ENCODE data around the gene MACROD2.

MACROD2 gene

GRCh38 chr20:14589383-14589782 lies 594.1 kb downstream of the MACROD2 start:
- no peak for DNase-seq (ENCODE audit: low spot score)

GRCh38 chr20:14595051-14595450 lies 599.7 kb downstream of the MACROD2 start:
- no peak for DNase-seq (ENCODE audit: low spot score)

- DNase-seq (ENCODE audit: low spot score) = no peak
Observed at GRCh38 chr20:14597206-14597715, 601.9 kb downstream of the MACROD2 start.

DNA sequence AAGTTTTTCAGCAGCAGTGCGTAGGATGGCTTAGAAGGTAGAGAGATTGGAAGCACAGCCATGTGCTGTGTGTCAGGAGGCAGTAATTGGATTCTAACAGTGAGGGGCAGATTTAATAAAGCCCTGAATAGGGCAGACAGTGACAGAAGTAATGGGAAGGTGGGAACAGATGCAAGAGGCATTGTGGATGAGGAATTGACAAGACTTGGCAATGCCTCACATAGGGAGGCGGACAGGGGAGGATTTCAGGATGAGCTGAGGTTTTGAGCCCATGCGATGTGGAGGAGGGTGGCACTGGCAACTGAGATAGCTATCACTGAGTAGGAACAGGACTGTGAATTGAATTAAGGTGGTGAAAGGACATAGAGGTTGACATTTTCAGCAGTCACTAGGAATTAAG lies 604.3 kb downstream of the MACROD2 start:
- DNase-seq (ENCODE audit: low spot score) = no peak

DNA sequence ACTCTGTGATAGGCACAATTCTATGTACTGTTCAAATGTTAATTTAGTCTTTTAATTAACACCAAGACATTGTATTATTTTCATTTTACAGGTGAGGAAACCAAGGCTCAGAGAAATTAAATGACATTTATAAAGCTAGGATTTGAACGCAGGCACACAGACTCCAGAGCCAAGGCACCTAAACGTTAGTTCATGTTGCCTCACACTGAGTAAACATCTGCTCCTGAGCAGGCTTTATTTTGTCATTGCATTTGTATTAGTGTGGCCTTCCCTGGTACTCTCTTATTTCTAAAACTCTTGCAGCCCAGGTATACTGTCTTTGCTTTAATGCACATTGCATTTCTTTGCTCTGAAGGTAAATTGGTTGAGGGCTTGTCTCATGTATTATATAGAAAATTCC lies 605.2 kb downstream of the MACROD2 start:
- DNase-seq (ENCODE audit: low spot score) = no peak

DNA sequence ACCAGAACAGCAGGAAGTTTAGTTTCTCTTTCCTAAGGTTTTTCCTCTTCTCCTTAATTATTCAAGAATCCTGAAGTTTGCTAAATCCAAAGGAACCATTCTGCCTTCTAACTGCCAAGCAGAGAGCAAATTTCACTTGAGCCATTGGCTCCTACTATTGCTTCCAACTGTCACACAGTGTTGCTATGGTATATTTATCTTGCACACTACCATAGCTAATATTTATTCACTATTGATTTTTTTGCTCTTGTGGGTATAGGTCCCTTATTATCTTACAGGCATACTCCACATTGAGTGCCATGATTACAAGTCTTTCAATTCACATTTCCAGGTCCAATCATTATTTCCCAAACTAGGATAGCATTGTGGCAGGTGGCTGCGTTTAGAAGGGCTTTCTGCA lies 608.8 kb downstream of the MACROD2 start:
- no peak for DNase-seq (ENCODE audit: low spot score)

DNA sequence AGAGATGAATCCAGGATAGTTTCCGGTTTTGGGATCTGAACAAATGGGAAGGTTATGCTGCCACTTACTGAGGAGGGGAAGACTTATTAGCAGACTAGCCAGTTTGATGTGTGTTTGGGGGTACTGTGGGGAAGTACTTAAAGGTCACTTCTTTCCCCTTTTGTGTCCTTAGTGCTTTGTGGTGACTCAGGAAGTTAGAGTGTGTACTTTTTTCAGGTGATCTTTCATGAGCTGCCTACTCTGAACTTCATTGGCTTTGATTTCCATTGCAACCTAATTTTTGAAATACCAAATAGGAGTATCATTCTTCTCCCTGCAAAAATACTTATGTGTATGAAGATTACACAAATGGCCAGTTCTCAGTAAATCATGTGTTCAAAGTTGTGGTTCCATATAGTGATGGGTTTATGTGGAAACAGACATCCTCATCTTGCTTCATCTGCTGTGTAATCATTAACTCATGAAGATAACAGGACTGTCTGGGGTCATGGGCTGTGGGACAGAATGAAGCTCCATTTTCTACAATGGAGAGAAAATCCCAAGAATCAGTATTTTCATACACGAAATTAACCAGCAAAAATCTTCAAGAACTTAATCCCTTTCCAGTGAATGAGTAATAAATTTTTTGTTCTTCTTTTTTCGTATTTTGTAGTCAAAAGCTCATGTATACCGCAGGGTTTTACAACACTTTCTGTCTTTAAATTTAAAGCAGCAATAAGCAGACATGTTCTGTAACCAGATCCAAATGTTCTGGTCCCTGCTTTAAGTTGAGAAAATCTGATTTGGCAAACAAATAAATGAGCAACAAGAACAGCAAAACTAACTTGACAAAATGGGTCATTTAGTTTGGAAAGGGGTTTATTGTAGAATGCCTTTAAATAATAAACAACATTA lies 614.3 kb downstream of the MACROD2 start:
- DNase-seq (ENCODE audit: low spot score) = no peak

GRCh38 chr20:14611479-14611878 lies 616.2 kb downstream of the MACROD2 start:
- no peak for DNase-seq (ENCODE audit: low spot score)

DNA sequence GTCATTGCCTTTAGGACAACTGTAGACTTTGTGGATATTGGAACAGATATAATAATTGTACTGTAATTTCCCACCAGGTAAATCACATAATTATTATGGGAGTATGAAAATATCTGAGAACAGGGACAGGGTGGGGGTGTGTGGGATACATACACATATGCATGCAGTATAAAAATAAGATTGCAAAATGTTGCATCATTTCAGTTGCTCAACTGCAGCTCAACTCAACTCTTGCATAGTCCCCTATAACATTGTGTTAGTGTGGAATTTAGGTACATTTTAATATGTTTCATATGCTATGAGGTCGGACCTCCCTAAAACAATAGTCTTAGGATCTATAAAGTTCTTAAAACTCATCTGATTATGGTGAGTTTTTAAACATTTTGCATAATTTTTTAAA lies 617.1 kb downstream of the MACROD2 start:
- no peak for DNase-seq (ENCODE audit: low spot score)

DNA sequence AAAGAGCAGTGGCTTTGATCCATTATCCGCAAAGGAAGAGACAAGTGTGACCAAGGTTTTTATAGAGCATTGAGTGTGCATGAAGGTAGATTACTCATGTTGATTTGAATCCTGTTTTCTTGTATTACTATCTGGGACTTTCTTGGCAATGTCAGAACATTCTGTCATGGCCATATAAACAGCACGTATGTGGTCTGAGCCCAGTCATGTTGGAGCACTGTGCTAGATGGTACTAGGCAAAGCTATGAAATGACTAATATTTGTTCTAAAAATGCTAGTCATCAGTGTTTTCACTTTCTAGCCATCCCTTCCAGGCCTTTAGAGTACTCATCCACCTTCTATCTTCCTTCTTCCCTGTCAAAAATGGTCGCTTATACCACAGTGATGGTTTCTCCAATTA lies 620.7 kb downstream of the MACROD2 start:
- DNase-seq (ENCODE audit: low spot score) = no peak

- no peak for DNase-seq (ENCODE audit: low spot score)
Observed at GRCh38 chr20:14617123-14617522, 621.8 kb downstream of the MACROD2 start.

GRCh38 chr20:14619411-14619810 lies 624.1 kb downstream of the MACROD2 start:
- no peak for DNase-seq (ENCODE audit: low spot score)

DNA sequence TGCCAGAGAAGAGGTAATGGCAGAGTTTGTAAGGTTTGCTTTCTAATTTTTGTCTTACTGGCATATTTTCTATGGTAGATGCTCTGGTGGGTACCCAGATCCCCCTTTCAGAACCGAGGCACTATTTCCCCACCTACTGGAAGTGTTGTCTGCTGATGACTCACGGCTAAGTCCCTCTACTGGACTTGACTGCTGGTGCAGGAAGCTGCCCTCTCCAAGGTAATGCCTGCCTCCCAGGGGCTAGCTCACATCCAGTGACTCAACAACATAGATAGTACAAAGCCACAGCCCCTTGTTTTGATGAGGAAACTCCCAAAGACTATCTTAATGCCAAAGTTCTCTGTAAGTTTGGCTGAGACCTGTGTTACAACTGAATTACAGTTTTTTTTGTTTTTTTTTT lies 627.5 kb downstream of the MACROD2 start:
- DNase-seq (ENCODE audit: low spot score) = no peak

GRCh38 chr20:14631011-14631410 lies 635.7 kb downstream of the MACROD2 start:
- no peak for DNase-seq (ENCODE audit: low spot score)

DNA sequence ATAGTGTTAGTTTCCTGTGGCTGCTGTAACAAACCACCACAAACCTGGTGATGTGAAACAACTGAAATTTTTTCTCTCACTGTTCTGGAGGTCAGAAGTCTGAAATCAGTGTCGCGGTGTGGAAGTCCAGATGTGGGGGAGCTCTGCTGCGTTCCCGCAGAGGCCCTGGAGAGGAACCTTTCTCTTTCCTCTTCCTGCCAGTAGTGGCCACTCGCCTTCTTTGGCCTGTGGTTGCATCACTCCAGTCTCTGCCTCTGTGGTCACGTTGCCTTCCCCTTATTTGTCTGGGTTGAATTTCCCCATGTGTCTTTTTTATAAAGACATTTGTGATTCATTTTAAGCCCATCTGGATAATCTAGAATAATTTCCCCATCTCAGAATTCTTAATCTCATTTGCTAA lies 637.6 kb downstream of the MACROD2 start:
- no peak for DNase-seq (ENCODE audit: low spot score)

DNA sequence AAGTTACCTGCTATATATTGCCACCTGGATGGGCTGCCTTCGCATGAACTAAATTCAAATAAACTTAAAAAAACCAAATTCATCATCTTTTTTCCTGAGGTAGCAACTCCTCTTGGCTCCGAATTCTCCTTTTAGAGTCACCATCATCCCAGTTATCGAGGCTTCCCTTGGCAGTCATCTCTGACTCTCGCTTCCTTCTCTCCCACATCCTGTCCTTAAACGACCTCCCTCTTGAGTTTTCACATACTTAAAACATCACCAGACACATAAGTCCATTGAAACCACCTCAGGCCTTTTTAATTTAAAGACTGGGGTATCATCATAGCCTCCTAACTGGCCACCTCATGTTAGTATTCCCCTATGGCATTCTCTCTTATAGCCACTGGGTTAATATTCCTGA lies 638.2 kb downstream of the MACROD2 start:
- DNase-seq (ENCODE audit: low spot score) = no peak

DNA sequence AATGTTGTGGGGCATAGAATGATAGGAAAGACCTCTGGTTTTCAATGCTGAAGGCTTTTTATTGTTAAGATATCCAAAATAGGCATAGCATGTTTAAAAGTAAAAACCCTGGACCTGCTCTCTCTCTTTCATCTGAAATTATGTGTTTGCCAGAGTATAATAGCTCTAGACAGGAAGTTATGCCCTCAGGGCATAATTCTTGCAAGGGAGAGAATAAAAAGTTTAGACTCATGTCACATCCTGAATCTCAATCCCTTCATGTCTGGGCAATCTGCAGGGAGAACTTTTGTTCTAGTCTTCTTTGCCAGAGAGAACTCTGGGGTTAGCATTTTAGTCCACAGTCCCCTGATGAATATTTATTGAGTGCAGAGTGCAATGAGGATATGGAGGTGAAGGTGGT lies 639.3 kb downstream of the MACROD2 start:
- no peak for DNase-seq (ENCODE audit: low spot score)

GRCh38 chr20:14637441-14637840 lies 642.1 kb downstream of the MACROD2 start:
- DNase-seq (ENCODE audit: low spot score) = no peak

DNA sequence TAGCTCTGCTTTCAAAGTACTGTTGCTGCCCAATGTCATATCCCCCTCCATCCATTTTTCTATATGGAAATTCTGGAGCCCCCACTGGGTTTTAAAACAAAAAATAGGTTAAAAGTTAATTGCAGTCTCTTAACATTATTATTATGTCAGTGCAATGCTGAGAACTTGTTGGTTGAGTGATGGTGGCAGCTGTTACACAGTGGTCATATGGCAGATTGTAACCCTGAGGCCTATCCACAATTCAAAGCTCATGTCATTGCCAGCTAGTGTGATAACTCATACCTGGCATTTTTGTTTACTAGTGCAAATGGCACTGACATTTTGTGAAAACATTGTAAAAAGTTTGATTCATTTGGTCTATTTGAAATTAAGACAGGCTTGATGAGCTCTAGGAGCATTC lies 647.8 kb downstream of the MACROD2 start:
- no peak for DNase-seq (ENCODE audit: low spot score)

DNA sequence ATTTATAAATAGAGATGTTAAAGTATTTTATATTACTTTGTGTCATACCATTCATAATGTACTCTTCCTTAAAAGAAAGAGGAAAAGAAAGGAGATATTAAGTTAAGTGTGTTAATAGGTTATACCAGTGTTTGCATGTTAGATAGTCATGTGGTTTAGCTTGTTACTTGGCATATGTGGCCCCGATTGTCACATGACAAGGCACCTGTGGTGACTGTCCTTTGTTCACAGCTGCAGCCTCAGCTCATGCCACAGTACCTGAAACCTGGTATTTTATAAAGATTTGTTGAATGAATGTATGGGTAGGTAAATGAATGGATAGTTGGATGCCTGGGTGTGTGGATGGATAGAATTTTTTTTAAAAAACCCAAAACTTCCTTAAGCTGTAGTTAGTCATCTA lies 648.2 kb downstream of the MACROD2 start:
- DNase-seq (ENCODE audit: low spot score) = no peak

GRCh38 chr20:14644306-14645097 lies 649.2 kb downstream of the MACROD2 start:
- DNase-seq (ENCODE audit: low spot score) = no peak

DNA sequence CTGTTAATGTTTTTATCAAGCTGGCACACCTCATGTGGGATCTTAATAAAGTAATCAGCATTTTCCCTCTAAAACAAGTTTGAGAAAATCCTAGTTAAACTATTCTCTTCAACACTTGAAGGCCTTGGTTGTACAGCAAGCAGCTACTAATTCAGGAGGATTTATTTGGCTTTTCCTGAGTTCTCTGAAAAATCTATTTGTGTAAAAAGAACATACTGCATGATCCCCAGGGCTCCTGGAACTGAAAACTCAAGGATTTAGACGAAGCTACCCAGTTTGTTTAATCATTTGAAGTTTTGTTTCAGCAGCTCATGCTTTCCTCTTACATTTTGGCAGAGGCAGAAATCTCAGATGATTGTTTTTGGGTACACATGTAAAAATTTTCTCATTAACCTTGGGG lies 651.7 kb downstream of the MACROD2 start:
- no peak for DNase-seq (ENCODE audit: low spot score)

GRCh38 chr20:14649662-14650061 lies 654.3 kb downstream of the MACROD2 start:
- no peak for DNase-seq (ENCODE audit: low spot score)
